Globus pallidus (tissue), 1 donor: ENCODE results near the gene RPUSD1.
A peak's percentile ranks its signal among the peaks of the same experiment; 100 is the strongest.

Experiments
- DNase-seq: peaks from one replicate; pipeline ENCODE4 v3.0.0-alpha.2; 2015; ENCODE audit warnings: low spot score

RPUSD1 gene

GRCh38 chr16:818592-818991 is 30.4 kb upstream of the RPUSD1 start:
- DNase-seq, result no peak

- DNase-seq, result no peak
These were observed 30.0 kb upstream of the RPUSD1 start for GRCh38 chr16:818132-818531.

- DNase-seq, result no peak
These were observed 29.1 kb upstream of the RPUSD1 start for GRCh38 chr16:817001-817906.

GRCh38 chr16:815861-816260 is 27.7 kb upstream of the RPUSD1 start:
- DNase-seq, result no peak

GRCh38 chr16:814974-815373 is 26.8 kb upstream of the RPUSD1 start:
- no peak for DNase-seq

GRCh38 chr16:813916-814412 is 25.8 kb upstream of the RPUSD1 start:
- no peak for DNase-seq

GRCh38 chr16:813204-813915 is 25.2 kb upstream of the RPUSD1 start:
- DNase-seq, result peak; percentile 45

GRCh38 chr16:808085-808386 is 19.9 kb upstream of the RPUSD1 start:
- no peak for DNase-seq

- peak; percentile 86 for DNase-seq
These were observed 19.3 kb upstream of the RPUSD1 start for GRCh38 chr16:807347-808084.

- DNase-seq, result no peak
These were observed 17.3 kb upstream of the RPUSD1 start for GRCh38 chr16:805474-805873.

GRCh38 chr16:804193-805048 is 16.2 kb upstream of the RPUSD1 start:
- no peak for DNase-seq

GRCh38 chr16:803754-804080 is 15.5 kb upstream of the RPUSD1 start:
- DNase-seq, result no peak

GRCh38 chr16:802914-803753 is 15.0 kb upstream of the RPUSD1 start:
- no peak for DNase-seq

- no peak for DNase-seq
These were observed 14.3 kb upstream of the RPUSD1 start for GRCh38 chr16:802461-802860.

GRCh38 chr16:801584-802363 is 13.6 kb upstream of the RPUSD1 start:
- DNase-seq, result no peak

GRCh38 chr16:800834-801511 is 12.8 kb upstream of the RPUSD1 start:
- no peak for DNase-seq

- no peak for DNase-seq
These were observed 12.0 kb upstream of the RPUSD1 start, which contains the start of gene GNG13 for GRCh38 chr16:799948-800833. TSS of gene GNG13 (minus strand) at chr16:800734. CDS start at chr16:799077, 1,657 bp downstream.
